Measurements from ENCODE around the gene PKD1L1.
"Not testable (repeated sequence)": the region's sequence is repeated elsewhere in the genome, so short reads cannot be mapped to it uniquely, and the experiment has no call there.

The PKD1L1 gene

DNA sequence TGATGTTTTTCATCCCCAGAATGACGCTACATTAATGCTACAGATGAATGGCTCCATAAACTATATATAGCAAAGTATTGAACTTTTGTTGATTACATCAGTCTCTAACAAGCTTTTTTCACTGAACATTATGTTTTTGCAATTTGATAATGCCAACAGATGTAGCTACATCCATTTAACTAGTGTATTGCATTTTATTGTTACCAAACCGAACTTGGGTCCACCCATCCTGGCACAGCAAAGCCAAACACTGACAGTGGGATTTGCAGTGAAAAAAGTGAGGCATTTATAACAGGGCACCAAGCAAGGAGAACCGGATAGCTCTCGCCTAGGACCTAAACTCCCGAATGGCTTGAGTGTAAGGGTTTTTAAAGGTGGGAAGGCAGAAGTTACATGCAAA, 183.5 kb downstream of the PKD1L1 start:
- no peak for DNase-seq (ENCODE audit: low read depth in 2 of 2)

DNA sequence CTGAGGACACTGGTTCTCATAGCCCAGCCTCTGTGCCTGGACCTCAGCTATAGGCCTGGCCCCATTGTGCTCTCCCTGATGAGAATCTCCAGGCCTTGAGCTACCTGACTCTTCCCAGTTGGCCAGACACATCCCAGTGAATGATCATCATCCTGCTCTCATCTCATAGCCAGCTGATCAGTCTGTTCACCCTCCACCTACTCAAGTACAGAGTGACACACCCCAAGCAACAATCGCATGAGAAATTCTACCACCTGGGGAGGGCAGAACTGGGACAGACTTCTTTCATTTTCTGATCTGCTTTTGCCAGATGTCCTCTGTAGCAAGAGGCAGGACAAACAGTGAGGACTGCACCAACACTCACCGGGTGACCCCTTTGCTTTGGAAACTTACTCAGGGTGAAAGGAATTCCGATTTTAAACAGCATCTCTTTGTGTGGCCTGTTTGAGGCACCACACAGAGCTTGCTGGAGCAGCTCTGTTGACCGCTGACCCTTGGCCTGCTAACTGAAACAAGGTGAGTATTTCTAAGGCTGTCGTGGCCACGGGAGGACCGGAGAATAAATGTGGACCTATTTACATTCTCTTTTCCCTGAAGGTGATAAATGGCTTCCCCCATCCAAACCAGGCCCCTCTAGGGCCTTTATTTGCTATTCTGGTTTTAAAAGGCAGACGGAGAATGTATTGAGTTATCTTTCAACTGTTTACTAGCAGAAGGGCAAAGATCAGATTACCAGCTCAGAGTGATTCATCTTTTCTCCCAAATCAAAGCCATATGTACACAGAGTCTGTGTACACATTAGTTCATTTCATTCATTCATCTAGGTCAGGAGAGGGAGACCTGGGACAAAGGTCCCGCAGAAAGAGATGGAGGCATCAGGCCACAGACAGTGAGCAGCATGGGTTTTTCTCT, 184.9 kb downstream of the PKD1L1 start:
- no peak for DNase-seq (ENCODE audit: low read depth in 2 of 2)

DNA sequence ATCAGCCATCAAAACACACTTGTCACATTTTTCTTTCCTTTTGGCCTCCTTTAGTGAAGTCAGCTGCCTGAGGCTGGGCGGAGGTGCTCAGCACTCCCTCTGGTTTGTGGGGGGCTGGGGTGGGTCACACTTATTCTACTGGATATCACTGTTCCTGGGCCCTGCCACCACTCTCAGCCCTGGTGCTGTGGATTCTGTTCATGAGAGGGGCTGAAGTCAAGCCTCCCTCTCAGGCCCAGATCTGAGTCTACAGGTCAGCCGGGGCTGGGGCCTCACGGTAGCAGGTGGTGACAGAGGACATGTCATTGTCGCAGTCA, 185.6 kb downstream of the PKD1L1 start:
- DNase-seq (ENCODE audit: low read depth in 2 of 2): no peak

DNA sequence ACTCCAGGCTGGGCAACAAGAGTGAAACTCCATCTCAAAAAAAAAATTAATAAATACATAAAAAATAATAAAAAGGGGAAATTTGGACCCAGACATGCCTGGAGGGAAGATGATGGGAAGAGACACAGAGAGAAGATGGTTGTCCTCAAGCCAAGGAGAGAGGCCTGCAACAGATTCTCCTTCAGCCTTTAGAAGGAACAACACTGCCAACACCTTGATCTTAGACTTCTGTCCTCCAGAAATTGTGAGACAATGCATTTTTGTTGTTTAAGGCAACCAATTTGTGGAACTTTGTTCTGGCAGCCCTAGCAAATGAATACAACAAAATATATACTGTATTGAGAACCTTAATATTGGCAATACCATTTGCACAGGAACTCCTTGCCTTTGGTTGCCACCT, 186.1 kb downstream of the PKD1L1 start:
- DNase-seq (ENCODE audit: low read depth in 2 of 2): no peak

DNA sequence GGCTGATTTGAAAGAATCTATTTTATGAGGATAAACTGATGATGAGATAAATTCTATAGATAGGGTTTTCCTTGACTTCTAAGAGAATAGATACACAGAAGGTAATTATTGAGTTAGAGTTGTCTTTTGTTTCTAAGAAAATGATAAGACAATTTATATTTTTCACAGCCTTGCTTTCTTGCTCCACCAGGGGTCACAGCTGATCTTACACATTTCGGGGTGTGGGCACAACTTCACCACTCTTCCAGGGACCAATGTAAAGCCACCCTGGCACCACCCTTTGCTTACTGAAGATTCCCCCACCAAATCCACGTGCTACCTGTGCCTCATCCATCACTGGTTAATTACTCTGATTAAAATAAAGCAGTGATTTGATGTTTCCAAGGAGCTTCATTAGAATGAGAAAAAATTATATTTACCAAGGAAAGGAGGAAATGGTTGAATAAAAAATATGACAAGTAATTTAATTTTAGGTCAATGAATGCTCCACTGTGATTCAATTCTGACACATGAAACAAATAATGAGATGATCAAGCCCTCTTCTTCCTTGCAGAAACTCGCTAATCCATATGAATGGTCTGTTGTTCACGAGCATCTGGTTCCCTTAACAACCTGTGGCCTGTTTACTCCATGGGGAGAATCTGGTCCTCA, 189.1 kb downstream of the PKD1L1 start:
- DNase-seq (ENCODE audit: low read depth in 2 of 2): no peak

DNA sequence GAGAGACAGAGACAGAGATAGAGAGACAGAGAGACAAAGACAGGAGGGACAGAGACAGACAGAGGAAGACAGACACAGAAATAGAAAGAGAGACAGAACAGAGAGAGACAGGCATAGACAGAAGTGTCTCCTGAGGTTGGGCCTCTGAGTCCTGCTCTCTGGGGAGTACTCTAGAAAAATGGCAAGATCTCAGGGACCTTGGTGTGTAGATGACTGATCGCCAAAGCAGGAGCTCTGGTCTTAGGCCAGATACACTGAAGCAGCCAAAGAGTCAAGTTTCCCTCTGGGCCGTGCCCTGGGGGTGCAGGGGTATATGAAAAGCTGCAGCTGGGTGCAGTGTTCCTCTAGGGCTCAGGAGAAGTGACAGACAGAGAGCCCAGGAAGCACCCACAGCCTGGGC, 189.7 kb downstream of the PKD1L1 start:
- DNase-seq (ENCODE audit: low read depth in 2 of 2): no peak

DNA sequence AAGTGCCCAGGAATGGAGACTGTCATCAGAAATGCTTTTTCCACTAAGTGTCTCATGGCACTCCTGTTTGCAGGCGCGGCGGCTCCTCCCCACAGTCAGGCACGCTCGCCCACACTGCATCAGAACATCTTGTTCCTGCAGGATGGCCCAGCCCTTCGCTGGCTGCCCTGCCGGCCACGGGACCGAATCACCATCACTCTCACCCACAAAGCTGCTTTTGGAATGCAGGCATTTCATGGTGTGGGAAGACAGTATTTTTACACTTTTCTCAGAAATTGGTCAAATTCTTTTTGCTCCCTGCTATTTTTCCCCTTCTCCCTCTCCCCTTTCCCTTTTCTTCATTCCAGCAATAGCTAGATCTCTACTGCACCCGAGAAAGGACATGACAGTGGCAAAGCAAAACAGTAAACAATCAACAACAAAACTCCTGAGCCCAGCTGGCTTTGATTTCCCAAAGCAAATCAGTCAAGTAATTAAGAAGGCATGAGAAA, 190.3 kb downstream of the PKD1L1 start:
- no peak for DNase-seq (ENCODE audit: low read depth in 2 of 2)

DNA sequence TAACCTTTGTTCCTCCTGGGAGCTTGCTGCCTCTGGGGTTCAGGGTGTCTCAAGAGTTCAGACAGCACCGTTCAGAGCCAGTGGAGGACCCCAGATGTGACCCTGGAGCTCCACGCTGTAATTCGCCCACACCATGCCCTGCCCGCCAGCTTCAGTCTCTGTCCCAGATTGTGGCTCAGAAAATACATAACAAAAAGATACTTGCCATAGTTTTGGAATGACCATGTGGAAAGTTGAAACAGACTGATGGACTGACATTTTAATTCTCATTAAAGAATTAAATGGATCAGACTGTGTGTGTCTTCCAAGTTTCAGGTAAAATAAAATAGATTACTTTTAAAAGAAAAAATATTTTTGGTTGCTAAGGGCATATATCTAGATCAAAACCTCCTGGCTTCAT, 191.6 kb downstream of the PKD1L1 start:
- no peak for DNase-seq (ENCODE audit: low read depth in 2 of 2)

DNA sequence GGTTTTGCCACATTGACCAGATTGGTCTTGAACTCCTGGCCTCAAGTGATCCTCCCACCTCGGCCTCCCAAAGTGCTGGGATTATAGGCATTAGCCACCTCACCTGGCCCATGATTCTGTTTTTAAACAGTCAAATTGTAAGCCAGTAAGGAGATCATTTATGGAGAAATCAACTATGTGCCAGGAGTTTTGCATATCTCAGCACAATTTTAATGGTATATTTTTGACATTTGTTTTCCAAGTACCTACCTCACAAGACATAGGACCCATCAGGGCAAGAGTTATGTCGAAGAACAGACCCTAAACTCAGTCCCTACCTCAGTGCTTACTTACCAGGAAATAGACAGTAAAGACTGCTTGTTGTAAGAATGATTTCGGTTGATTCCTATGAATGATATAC, 193.0 kb downstream of the PKD1L1 start:
- no peak for DNase-seq (ENCODE audit: low read depth in 2 of 2)

DNA sequence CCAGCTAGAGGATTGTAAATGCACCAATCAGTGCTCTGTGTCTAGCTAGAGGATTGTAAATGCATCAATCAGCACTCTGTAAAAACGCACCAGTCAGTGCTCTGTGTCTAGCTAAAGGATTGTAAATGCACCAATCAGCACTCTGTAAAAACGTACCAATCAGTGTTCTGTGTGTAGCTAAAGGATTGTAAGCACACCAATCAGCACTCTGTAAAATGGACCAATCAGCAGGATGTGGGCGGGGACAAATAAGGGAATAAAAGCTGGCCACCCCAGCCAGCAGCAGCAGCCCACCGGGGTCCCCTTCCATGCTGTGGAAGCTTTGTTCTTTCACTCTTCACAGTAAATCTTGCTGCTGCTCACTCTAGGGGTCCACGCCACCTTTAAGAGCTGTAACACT, 196.5 kb downstream of the PKD1L1 start:
- not testable (repeated sequence) for DNase-seq (ENCODE audit: low read depth in 2 of 2)

DNA sequence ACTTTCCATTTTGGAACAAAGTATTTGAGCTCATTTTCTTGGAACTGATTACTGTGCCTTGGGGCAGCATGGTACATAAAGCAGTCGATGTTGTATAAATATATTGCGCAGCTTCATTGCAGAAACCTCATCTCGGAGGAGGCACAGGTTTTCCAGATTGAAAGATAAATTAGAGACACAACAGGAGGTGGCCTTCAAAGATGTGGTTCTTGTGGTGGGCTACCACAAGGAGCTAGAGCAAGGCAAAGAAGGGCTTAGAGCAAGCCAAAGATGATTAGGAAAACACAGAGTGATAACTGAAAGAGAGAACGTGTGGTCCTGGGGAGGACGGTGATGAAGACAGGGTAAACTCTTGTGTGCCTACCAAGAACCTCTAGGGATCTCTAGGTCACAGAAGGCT, 197.2 kb downstream of the PKD1L1 start:
- DNase-seq (ENCODE audit: low read depth in 2 of 2): no peak

DNA sequence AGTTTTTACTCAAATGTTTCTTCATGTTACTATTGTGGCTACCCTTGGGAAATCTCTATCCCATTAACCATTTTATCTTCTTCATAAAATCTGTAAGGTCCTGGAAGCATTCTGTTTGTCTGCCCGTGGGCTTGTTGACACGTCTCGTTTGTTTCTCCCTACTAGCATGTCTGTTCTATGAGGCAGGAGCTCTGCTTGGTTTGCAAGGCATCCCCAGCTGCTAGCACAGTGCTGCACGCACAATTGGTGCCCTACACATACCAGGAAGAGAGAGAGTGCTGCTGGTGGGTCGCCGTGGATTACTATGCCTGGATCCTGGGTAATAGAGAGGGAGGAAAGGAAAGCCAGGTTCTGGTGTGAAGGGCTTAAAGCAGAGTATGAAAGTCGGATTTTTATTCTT, 200.2 kb downstream of the PKD1L1 start:
- DNase-seq (ENCODE audit: low read depth in 2 of 2): no peak

DNA sequence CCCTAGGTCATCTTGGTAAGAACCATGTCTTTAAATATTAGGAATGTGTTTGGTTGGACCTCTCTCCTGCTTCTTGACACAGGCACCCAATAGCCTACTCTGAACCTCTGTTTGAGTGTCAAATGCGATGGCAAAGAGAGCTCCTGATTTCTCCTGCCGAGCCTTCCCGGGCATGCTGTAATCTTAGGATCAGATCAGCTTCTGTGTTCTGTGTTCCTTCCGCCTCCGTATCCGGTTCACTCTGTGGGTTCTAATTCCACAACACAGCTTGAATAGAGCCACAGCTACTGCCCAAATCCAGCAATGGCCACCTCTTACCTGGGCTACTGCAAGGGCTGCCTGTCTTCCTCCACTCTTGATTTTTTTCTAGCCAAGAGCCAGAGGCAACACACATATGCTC, 201.1 kb downstream of the PKD1L1 start:
- no peak for DNase-seq (ENCODE audit: low read depth in 2 of 2)

DNA sequence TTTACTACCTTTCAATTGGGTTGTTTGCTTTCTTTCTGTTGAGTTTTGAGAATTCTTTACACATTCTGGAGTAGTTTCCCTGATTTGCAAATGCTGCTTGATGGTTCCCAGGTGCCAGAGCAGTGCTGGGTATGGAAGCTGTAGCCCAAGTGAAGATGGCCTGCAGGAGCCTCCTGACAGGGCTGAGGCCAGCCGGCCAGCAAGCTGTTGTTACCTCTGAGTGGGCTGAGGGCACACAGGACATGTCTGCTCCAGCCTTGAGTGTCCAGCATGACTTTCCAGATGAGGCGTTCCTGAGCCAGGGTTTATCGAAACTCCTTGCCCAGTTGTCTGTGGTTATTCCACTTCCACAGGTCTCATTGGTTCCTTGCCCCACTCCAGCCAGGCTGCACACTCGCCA, 201.8 kb downstream of the PKD1L1 start:
- no peak for DNase-seq (ENCODE audit: low read depth in 2 of 2)

DNA sequence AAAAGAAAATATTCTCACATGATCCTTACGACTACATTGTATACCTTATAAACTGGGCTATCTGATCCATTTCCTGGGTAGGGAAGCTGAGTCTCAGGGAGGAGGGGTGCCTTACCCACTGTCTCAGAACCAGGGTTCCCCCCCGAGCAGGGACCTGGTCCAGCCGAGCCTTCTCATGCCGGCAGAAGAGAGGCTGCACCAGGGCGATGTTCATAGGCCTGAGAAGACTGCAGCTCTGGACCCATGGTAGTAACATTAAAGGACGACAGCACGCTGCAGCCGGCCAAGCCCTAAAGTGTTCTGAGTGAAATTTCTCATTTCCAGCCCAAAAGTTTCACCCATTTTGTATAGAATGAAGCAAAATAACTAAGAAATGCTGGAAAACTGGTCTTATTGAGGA, 203.4 kb downstream of the PKD1L1 start:
- DNase-seq (ENCODE audit: low read depth in 2 of 2): no peak

DNA sequence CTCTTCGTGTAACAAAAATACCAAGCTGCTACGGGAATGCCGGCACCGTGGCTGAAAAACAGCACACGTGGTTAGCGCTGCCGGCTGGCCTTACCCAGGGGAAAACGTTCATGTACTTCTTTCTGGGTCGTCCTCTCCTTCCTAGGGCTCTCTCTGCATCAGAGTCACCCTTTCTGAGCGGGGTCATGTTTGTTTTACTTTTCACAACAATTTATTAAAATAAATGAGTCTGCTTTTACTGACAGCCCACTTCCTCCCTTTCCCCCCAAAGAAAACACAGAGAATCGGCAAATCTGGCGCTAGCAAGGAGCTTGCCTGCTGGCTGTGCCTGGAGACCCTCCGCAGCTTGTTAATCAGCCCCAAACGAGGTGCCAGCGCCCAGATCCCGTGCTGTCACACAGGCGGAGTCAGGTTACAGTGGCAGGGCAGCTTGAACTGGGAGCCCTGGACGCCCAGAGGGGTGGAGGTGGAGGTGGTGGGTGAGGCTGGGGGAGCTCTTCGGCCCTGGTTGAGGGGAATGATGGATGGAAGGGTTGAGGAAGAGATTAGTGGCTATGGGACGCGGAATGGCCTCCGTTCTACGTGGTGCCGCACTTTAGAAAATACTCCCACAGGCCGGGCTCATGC, 204.2 kb downstream of the PKD1L1 start:
- DNase-seq (ENCODE audit: low read depth in 2 of 2): no peak

DNA sequence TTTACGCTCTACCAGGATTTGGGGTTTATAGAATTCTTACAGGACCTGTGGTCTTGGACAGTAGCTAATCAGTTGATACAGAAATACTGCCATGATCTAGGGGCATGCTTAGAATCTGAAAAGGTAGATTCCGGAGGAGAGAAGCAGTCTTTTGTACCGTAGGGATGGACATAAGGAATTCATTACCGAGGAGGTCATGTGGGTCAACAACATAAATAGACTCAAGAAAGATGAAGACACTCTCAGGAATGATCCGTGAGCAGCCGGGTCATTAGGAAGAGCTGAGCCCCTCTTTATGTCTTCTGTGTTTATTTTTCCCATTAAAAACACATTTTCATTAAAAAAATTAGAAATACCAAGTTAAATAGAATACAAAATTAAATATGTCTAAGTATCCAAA, 206.3 kb downstream of the PKD1L1 start:
- no peak for DNase-seq (ENCODE audit: low read depth in 2 of 2)

DNA sequence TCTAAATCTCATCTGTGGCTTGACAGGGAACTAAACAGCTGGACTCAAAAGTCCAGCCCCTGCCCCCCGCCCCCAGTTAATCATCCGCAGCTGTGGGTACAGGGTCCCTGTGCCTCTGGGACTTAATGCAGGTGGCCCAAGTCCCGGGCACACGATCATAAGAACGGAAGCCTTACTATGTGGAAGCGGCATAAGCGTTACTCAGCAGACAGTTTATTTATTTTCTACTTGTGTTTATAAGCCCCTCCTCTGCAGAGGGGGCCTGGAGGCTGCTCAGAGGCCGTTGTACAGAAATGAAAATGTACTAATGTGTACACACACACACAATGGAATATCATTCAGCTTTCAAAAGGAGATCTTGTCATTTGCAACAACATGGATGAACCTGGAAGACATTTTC, 208.4 kb downstream of the PKD1L1 start:
- no peak for DNase-seq (ENCODE audit: low read depth in 2 of 2)

DNA sequence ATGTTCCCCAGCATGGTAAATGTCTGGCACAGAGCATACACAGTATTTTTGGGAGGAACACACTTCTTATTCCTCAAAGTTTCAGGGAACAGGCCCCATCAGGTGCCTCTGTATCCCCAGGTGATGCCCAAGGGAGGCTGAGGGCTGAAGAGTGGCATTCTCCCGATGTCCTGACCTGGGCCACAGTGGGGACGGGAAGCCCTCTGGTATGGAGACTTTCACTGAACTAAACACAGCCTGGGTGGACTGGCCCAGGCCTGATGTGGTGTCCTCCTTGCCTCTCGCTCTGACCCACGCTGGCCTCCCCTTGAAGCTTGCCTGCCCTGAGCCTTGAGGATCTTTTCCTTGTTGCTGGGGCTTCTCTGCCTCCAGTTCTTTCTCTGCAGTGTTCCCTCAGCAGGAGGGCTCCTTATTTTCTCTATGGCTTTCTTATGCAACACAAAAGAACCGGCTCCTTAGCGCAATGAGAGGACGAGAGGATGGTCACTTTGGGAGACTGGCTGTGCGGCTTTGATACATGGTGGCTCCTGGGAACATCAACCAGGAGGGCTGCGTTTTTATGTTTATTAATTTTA, 208.9 kb downstream of the PKD1L1 start:
- DNase-seq (ENCODE audit: low read depth in 2 of 2): no peak

DNA sequence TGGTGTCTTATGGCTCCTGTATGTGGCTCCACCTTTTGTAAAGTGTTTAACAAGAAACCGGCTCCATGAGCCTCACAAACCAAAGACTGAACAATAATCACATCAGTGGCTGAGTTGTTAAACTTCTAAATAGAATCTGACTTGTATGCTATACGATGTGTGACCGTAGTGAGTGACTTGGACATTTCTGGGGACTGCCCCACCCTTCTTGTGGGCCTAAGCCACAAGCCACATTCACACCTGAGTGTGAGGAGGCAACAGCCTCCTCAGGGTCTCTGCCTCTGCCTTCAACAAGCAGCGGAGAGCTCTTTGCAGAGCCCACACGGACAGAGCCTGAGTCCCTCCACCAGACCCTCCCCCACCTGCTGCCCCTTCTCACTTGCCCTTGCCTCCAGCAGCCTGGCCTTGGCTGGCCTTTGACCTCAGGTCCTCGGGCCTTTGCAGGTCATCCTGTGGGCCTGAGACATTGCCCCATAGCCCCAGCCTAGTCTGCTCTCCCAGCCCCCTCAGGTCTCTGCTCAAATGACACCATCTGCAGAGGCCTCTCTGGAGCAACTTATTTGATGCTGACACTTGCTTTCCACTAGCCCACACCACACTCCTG, 209.6 kb downstream of the PKD1L1 start:
- no peak for DNase-seq (ENCODE audit: low read depth in 2 of 2)

DNA sequence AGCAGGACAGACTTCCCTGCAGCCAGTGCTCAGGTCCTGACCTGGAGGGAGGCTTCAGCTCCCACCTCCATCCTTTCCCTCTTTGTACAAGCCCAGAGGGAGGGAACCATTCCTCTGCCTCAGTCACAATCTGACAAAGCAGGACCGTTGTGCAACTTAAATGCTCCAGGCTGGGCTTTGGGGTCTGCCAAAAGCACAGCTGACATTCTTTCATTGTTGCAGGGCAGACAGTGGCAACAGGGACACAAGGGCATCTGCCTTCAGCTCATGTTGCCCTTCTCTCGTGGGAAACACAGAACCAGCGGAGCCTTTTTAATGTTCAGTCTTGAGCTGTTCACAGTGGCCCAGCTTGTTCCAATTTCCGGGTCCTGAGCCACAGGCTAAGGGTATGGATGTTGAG, 210.7 kb downstream of the PKD1L1 start:
- no peak for DNase-seq (ENCODE audit: low read depth in 2 of 2)
